ENCODE data around the gene DDRGK1. TPM values are rescaled to one million over a fixed set of nuclear protein-coding genes. Genes with fewer than 3 reads are reported as not detected.
A peak's percentile ranks its signal among the peaks of the same experiment; 100 is the strongest.

Gene DDRGK1
- total RNA-seq, 2 donors from 2014 or later = 60.9 to 90.9 TPM

DNA sequence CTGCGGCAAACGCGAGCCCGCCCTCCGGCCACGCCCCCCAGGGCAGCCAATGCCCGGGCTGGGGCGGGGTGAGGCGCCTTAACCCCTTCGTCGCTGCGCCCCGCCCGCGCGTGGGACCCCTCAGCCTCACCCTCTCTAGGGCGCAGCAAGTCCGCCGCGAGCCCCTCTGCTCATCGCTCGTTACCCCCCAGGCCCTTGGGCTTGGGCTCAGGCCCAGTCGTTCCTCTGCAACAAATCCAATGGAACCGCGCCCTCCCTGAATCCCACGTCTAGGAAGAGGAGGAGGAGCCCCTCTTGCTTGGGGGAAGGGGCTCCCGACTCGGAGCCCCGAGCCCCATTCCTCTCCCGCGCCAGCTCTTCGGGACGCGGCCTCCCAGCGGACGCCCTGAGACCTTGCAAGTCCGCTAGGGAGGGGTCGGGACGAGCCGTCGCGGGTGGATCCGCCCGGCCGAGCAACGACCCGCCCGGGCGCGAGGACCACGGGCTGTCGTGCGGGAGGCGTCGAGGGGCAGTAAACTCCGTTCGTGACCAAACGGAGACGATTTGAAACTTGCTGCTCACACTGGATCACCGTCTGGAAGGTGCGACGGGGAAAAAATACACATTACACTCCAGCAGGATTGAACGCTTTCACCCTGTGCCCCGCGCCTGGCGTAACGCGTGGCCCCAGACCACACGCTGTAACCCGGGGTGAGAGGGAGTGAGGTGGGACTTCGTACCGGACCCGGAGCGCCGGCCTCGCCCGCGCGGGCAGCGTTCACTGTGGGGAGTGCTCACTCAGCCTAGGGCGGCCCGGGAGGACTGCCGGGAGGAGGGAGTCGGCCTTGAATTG, 30.7 kb downstream of the DDRGK1 start:
- H3K36me3 ChIP-seq = no peaks in the 10 kb centered on the region
- peak; percentile 38 for TF ChIP-seq CTCF (IDR thresholded peaks at IDR 0.05)
- H3K27me3 ChIP-seq (replicated peaks; ENCODE audit: insufficient read depth) = no peaks in the 10 kb centered on the region
- peak overlapping the region; percentile 78 for H3K4me3 ChIP-seq
- DNase-seq (ENCODE audit: low spot score) (peak; percentile 40), ATAC-seq (ENCODE audit: insufficient number of reproducible peaks, low FRiP score, low read depth) (peak; percentile 87)
- no peaks in the 10 kb centered on the region for H3K9me3 ChIP-seq
- peaks cover 5 to 24% of the 10 kb centered on the region in 2 donors for H3K4me1 ChIP-seq (ENCODE audit: control insufficient read depth in 1 of 2, low read depth in 2 of 2)
- peak overlapping the region; percentile 4 to 55 for H3K27ac ChIP-seq

GRCh38 chr20:3172933-3173609, 31.4 kb downstream of the DDRGK1 start, which contains the start of gene LZTS3:
LZTS3 (minus strand) TSS chr20:3173549; CDS start chr20:3167163, 6,386 bp downstream.
- ATAC-seq (ENCODE audit: insufficient number of reproducible peaks, low FRiP score, low read depth) (peak; percentile 35), DNase-seq (ENCODE audit: low spot score) (peak; percentile 21)
- no peak for TF ChIP-seq CTCF (IDR thresholded peaks at IDR 0.05)
- no peaks in the 10 kb centered on the region for H3K27me3 ChIP-seq (replicated peaks; ENCODE audit: insufficient read depth)
- no peaks in the 10 kb centered on the region for H3K36me3 ChIP-seq
- H3K9me3 ChIP-seq = no peaks in the 10 kb centered on the region
- H3K27ac ChIP-seq = peak within 1 kb of the TSS; percentile 20 to 55
- peak within 1 kb of the TSS; percentile 78 for H3K4me3 ChIP-seq
- peaks cover 5 to 24% of the 10 kb centered on the region in 2 donors for H3K4me1 ChIP-seq (ENCODE audit: control insufficient read depth in 1 of 2, low read depth in 2 of 2)

GRCh38 chr20:3172126-3172932, 32.2 kb downstream of the DDRGK1 start:
- no peak for ATAC-seq (ENCODE audit: insufficient number of reproducible peaks, low FRiP score, low read depth)
- H3K27ac ChIP-seq = no peak overlapping the region

GRCh38 chr20:3171391-3172125, 32.9 kb downstream of the DDRGK1 start:
- Histone ChIP-seq H3K36me3 (no peaks in the 10 kb centered on the region), H3K9me3 (no peaks in the 10 kb centered on the region), H3K27me3 (replicated peaks; ENCODE audit: insufficient read depth) (no peaks in the 10 kb centered on the region), H3K4me1 (ENCODE audit: control insufficient read depth in 1 of 2, low read depth in 2 of 2) (peaks cover 5 to 24% of the 10 kb centered on the region in 2 donors), H3K4me3 (no peak overlapping the region), H3K27ac (no peak overlapping the region)
- DNase-seq (ENCODE audit: low spot score) (no peak), ATAC-seq (ENCODE audit: insufficient number of reproducible peaks, low FRiP score, low read depth) (no peak)
- TF ChIP-seq CTCF (IDR thresholded peaks at IDR 0.05) = no peak

More at GRCh38 chr20:3172126-3172932, 32.2 kb downstream of the DDRGK1 start:
- Histone ChIP-seq H3K9me3 (no peaks in the 10 kb centered on the region), H3K27me3 (replicated peaks; ENCODE audit: insufficient read depth) (no peaks in the 10 kb centered on the region), H3K4me3 (peak overlapping the region; percentile 78), H3K36me3 (no peaks in the 10 kb centered on the region), H3K4me1 (ENCODE audit: control insufficient read depth in 1 of 2, low read depth in 2 of 2) (peaks cover 5 to 24% of the 10 kb centered on the region in 2 donors)
- DNase-seq (ENCODE audit: low spot score) = no peak
- TF ChIP-seq CTCF (IDR thresholded peaks at IDR 0.05) = no peak
